OCI-LY1 (cell line): ENCODE measurements around the gene KRTAP4-5.

Source experiments
- H2AFZ ChIP-seq: fragments of 200-600 bp; sonication (generic), shearing (Covaris generic); 2 replicates; pipeline ENCODE4 v1.6.0; 2014; ENCODE audit warnings: antibody characterized with exemption, mild to moderate bottlenecking, low read length
- H3F3A ChIP-seq: fragments of 200-600 bp; sonication (generic), shearing (Covaris generic); 2 replicates; pipeline ENCODE4 v1.6.0; 2014; ENCODE audit warnings: mild to moderate bottlenecking, antibody characterized with exemption, low read length, moderate library complexity; ENCODE audit not compliant: insufficient read depth
- H3K27ac ChIP-seq: fragments of 200-600 bp; sonication (generic); 2 replicates; pipeline ENCODE4 v1.5.1; 2014; ENCODE audit warnings: low read length, mixed run types, mild to moderate bottlenecking, low read depth; ENCODE audit not compliant: poor library complexity, severe bottlenecking
- H3K27me3 ChIP-seq: fragments of 200-600 bp; sonication (generic); 2 replicates; pipeline ENCODE4 v1.6.0; 2014; ENCODE audit warnings: antibody characterized with exemption, mild to moderate bottlenecking, low read length, moderate library complexity; ENCODE audit not compliant: insufficient read depth
- H3K36me3 ChIP-seq: fragments of 200-600 bp; sonication (generic); 2 replicates; pipeline ENCODE4 v1.6.1; 2014; ENCODE audit warnings: mild to moderate bottlenecking, antibody characterized with exemption, low read length, moderate library complexity, mixed read lengths; ENCODE audit not compliant: insufficient read depth
- H3K4me1 ChIP-seq: fragments of 200-600 bp; sonication (generic); 2 replicates; pipeline ENCODE4 v1.5.1; 2014; ENCODE audit warnings: mild to moderate bottlenecking, low read length, moderate library complexity; ENCODE audit not compliant: insufficient read depth, severe bottlenecking
- H3K4me2 ChIP-seq: fragments of 200-600 bp; sonication (generic), shearing (Covaris generic); 2 replicates; pipeline ENCODE4 v1.6.1; 2014; ENCODE audit warnings: low read length
- H3K4me3 ChIP-seq: fragments of 200-600 bp; sonication (generic); 2 replicates; pipeline ENCODE4 v1.5.1; 2014; ENCODE audit warnings: low read length, low read depth, mild to moderate bottlenecking, mixed read lengths; ENCODE audit not compliant: poor library complexity, severe bottlenecking
- H3K79me2 ChIP-seq: fragments of 200-600 bp; shearing (Covaris generic); 2 replicates; pipeline ENCODE4 v1.6.1; 2016; ENCODE audit warnings: mixed run types, low read length, mixed read lengths; ENCODE audit not compliant: insufficient read depth
- H3K9ac ChIP-seq: fragments of 200-600 bp; sonication (generic), shearing (Covaris generic); 2 replicates; pipeline ENCODE4 v1.6.1; 2014; ENCODE audit warnings: mild to moderate bottlenecking, low read length, mixed read lengths
- H3K9me2 ChIP-seq: fragments of 200-600 bp; sonication (generic), shearing (Covaris generic); 2 replicates; pipeline ENCODE4 v1.6.1; 2014; ENCODE audit warnings: low read depth, mild to moderate bottlenecking, low read length, mixed read lengths
- H3K9me3 ChIP-seq: fragments of 200-600 bp; shearing (Covaris generic); 2 replicates; pipeline ENCODE4 v1.6.1; 2014; ENCODE audit warnings: low read length, mixed read lengths
- H4K20me1 ChIP-seq: fragments of 200-600 bp; sonication (generic), shearing (Covaris generic); 2 replicates; pipeline ENCODE4 v1.6.0; 2016; ENCODE audit warnings: mild to moderate bottlenecking, low read length; ENCODE audit not compliant: insufficient read depth
- EZH2 ChIP-seq: fragments of 200-600 bp; sonication (generic), shearing (Covaris generic); IDR thresholded peaks from 2 replicates; pipeline ENCODE4 v1.8.0; 2017; ENCODE audit warnings: borderline replicate concordance, mixed run types, mild to moderate bottlenecking, antibody characterized with exemption, low read length, moderate library complexity, mixed read lengths
- TF ChIP-seq, protein P1 (sequence below): fragments of 200-600 bp; sonication (generic), shearing (Covaris generic); IDR thresholded peaks from 2 replicates; pipeline ENCODE4 v1.5.1; 2017; ENCODE audit warnings: mild to moderate bottlenecking, antibody characterized with exemption, low read length, moderate library complexity, mixed read lengths

KRTAP4-5 gene

GRCh38 chr17:41176744-41177387 is 27.2 kb upstream of the KRTAP4-5 start:
- Histone ChIP-seq H3K27me3 (no peaks in the 10 kb centered on the region), H2AFZ (no peak overlapping the region), H3K4me2 (no peak overlapping the region), H3K9ac (no peak overlapping the region), H3K27ac (no peak overlapping the region), H3F3A (no peaks in the 10 kb centered on the region), H4K20me1 (no peaks in the 10 kb centered on the region), H3K4me1 (no peaks in the 10 kb centered on the region), H3K79me2 (no peaks in the 10 kb centered on the region), H3K9me3 (no peaks in the 10 kb centered on the region), H3K9me2 (no peaks in the 10 kb centered on the region), H3K36me3 (no peaks in the 10 kb centered on the region), H3K4me3 (no peak overlapping the region)
- no peak for TF ChIP-seq EZH2
- TF ChIP-seq, protein P1, sequence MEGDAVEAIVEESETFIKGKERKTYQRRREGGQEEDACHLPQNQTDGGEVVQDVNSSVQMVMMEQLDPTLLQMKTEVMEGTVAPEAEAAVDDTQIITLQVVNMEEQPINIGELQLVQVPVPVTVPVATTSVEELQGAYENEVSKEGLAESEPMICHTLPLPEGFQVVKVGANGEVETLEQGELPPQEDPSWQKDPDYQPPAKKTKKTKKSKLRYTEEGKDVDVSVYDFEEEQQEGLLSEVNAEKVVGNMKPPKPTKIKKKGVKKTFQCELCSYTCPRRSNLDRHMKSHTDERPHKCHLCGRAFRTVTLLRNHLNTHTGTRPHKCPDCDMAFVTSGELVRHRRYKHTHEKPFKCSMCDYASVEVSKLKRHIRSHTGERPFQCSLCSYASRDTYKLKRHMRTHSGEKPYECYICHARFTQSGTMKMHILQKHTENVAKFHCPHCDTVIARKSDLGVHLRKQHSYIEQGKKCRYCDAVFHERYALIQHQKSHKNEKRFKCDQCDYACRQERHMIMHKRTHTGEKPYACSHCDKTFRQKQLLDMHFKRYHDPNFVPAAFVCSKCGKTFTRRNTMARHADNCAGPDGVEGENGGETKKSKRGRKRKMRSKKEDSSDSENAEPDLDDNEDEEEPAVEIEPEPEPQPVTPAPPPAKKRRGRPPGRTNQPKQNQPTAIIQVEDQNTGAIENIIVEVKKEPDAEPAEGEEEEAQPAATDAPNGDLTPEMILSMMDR: no peak

DNA sequence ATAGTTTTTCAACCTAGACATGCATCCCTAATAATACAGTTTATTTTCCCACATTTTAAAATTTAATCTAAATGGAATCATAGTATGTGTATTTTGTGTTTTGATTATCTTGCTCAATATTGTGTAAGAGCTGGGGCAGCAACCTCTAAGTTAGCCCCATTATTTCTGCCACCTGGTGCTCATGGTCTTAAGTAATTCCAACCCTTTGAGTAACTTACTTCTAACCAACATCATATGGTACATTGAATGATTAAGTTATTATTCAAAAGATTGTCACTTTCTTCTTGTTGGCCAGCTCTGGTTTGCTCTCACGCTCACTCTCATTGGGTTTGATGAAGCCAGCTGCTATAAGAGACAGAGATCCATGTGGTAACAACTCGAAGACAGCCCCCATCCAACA is 22.3 kb upstream of the KRTAP4-5 start:
- H3K9me3 ChIP-seq: no peaks in the 10 kb centered on the region
- H3K9ac ChIP-seq: no peak overlapping the region
- H3F3A ChIP-seq: no peaks in the 10 kb centered on the region
- no peak overlapping the region for H3K27ac ChIP-seq
- no peaks in the 10 kb centered on the region for H3K9me2 ChIP-seq
- H3K4me3 ChIP-seq: no peak overlapping the region
- TF ChIP-seq, protein P1: no peak
- no peak for TF ChIP-seq EZH2
- H2AFZ ChIP-seq: no peak overlapping the region
- no peaks in the 10 kb centered on the region for H3K4me1 ChIP-seq
- H4K20me1 ChIP-seq: no peaks in the 10 kb centered on the region
- no peak overlapping the region for H3K4me2 ChIP-seq
- H3K79me2 ChIP-seq: no peaks in the 10 kb centered on the region
- H3K36me3 ChIP-seq: no peaks in the 10 kb centered on the region
- no peaks in the 10 kb centered on the region for H3K27me3 ChIP-seq

DNA sequence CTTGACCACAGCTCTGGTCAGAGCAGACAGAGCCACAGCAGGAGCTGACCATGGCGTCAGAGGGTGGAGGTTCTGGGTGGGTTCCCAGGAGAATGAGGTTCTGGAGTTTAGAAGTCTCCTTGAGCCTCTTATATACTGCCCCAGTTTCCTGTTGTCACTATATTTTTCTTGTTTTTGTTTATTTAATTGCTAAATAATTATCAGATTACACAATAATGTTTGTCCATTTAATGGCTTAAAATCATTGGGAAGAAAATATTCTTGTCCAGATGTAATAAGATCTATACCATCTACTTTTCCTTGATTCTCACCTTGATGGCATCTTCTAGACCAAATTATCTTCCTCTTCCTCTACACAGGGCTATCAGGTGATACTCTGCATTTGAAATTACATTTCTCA is 18.5 kb upstream of the KRTAP4-5 start, which contains the start of gene KRTAP4-3:
Gene KRTAP4-3, minus strand, starts transcription at position 101 of the 400 bp plus-strand sequence. Its CDS starts 49 bp downstream, at position 52.
- no peak for TF ChIP-seq EZH2
- TF ChIP-seq, protein P1: no peak
- H3K9me3 ChIP-seq: no peaks in the 10 kb centered on the region
- no peak within 1 kb of the TSS for H3K4me3 ChIP-seq
- no peak within 1 kb of the TSS for H3K27ac ChIP-seq
- no peaks in the 10 kb centered on the region for H3K79me2 ChIP-seq
- no peaks in the 10 kb centered on the region for H3F3A ChIP-seq
- H3K4me1 ChIP-seq: no peaks in the 10 kb centered on the region
- no peak within 1 kb of the TSS for H2AFZ ChIP-seq
- H4K20me1 ChIP-seq: no peaks in the 10 kb centered on the region
- H3K36me3 ChIP-seq: no peaks in the 10 kb centered on the region
- H3K4me2 ChIP-seq: no peak within 1 kb of the TSS
- H3K9me2 ChIP-seq: no peaks in the 10 kb centered on the region
- no peak within 1 kb of the TSS for H3K9ac ChIP-seq
- no peaks in the 10 kb centered on the region for H3K27me3 ChIP-seq
